Stimulated activated CD8-positive, alpha-beta memory T cell treated with anti-CD3 and anti-CD28 coated beads, Interleukin-7, amount 100 ng/mL, for 1 hour (primary cell): ENCODE results near the gene ISM1.

Source experiments
- DNase-seq, 2 donors: peaks; one replicate each; pipeline ENCODE4 v3.0.0-alpha.2; 2020; ENCODE audit warnings: low read depth in 2 of 2

Gene ISM1

DNA sequence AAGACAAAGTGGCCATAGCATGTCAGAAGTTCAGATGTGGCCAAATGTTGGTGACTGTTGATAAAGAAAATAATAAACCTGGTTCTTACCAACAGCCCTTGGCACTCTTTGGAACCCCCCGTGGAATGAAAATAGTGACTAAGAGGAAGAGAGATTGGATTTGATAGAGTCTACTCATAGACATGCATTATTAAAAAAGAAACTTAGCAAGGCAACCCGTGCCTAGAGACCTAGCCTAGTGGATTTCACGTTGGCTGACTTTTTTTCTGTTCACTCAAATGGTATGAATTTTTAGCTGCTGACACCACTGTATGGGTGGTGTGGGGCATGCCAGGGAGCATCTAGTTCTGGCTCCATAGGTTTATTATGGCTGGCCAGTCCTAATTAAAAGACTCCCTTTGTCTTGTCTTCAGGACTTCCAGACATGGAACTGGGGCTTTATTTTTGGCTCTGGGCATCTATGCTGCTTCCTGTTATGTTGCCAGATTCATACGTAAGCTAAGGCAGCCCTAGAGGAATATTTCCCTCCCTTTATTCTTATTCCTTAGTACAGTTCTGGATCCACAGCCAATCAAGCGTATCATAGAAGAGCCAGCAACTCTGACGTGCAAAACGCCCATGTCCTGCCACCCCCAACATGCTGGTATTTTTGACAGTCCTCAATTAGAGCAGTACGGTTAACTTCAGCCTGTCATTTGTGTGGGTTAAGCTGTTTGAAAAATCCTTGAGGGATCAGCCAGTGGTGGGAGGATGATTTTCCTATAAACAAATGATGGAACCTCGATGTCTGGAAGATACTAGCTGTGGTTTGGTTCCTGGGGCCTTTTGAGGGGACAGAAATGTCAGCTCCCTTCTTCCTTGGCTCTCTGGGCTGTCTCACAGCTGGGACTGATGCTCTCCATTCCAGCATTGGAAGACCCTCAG lies 127.5 kb downstream of the ISM1 start:
- no peak for DNase-seq

DNA sequence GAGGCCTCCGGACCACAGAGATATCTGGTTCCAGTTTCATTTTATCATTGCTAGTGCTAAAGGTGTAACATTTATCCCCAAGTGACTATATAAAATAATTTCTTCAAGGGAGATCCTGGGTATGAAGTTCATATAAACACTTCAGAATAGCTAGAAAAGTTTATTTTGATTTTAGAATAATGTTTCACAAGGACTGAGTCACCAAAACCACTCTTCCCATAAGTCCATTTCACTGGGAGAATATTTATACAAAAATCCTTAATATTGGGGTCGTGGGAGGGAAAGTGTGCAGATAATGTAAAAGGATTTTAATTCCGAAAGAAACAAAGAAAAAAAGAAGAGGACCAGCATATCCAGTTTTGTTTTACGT lies 128.1 kb downstream of the ISM1 start:
- DNase-seq = no peak
